Astrocyte of the cerebellum (primary cell): ENCODE data around the gene GDF15.

Source experiments
- DNase-seq: peaks from one replicate; pipeline ENCODE4 v3.0.0-alpha.2; 2011; ENCODE audit warnings: low read depth
- H3K4me3 ChIP-seq: 2 replicates; pipeline ENCODE4 v1.5.1; 2011; ENCODE audit warnings: mild to moderate bottlenecking, low read depth, low read length, moderate library complexity
- CTCF ChIP-seq: IDR thresholded peaks from 2 replicates; pipeline ENCODE4 v1.5.1; 2012; ENCODE audit warnings: low read length, low read depth, moderate library complexity, mild to moderate bottlenecking; ENCODE audit errors: missing control alignments
- in situ Hi-C: cut with HindIII; loops from 2 replicates; pipeline ENCODE4 v1.10.0; 2017; ENCODE audit warnings: low sequenced_read_pairs

The GDF15 gene

GRCh38 chr19:18385675-18386542 is at the start of gene GDF15:
GDF15 (plus strand) TSS chr19:18386158; CDS start chr19:18386190, 32 bp downstream.
- in situ Hi-C loops = no loop called here
- peak within 1 kb of the TSS; percentile 46 for H3K4me3 ChIP-seq
- peak; percentile 40 for DNase-seq
- TF ChIP-seq CTCF = peak; percentile 71

GRCh38 chr19:18338541-18338940 is 47.4 kb upstream of the GDF15 start:
- TF ChIP-seq CTCF = no peak
- in situ Hi-C loops = no loop called here
- no peak for DNase-seq
- H3K4me3 ChIP-seq = no peak overlapping the region

GRCh38 chr19:18339723-18340122 is 46.2 kb upstream of the GDF15 start:
- DNase-seq = no peak
- TF ChIP-seq CTCF = peak; percentile 40
- H3K4me3 ChIP-seq = peak overlapping the region; percentile 78
- in situ Hi-C loops = no loop called here

- DNase-seq = no peak
- H3K4me3 ChIP-seq = peak within 1 kb of the TSS; percentile 78
- in situ Hi-C loops = no loop called here
- TF ChIP-seq CTCF = no peak
Measured at GRCh38 chr19:18340190-18340989, 45.6 kb upstream of the GDF15 start, which contains the start of gene PGPEP1. PGPEP1 (plus strand) TSS chr19:18340598; CDS start chr19:18340682, 84 bp downstream.

GRCh38 chr19:18340990-18341868 is 44.7 kb upstream of the GDF15 start:
- H3K4me3 ChIP-seq = peak overlapping the region; percentile 78
- in situ Hi-C loops = no loop called here
- TF ChIP-seq CTCF = no peak
- no peak for DNase-seq

- no peak overlapping the region for H3K4me3 ChIP-seq
- DNase-seq = no peak
- no peak for TF ChIP-seq CTCF
- in situ Hi-C loops = no loop called here
Measured at GRCh38 chr19:18342090-18342632, 43.8 kb upstream of the GDF15 start.
